Hypothalamus (tissue), 51 donors: Measurements from ENCODE around the gene NXN.
"Not testable (repeated sequence)": the region's sequence is repeated elsewhere in the genome, so short reads cannot be mapped to it uniquely, and the experiment has no call there.

Experiments
- DNase-seq, 51 donors: peaks; one replicate each; lab custom pipeline; 2025; lab: John Stamatoyannopoulos, UW

The NXN gene

GRCh38 chr17:981292-981658 is 1.7 kb upstream of the NXN start:
- DNase-seq = no peak

- peak in 42 of 51 donors; percentile 18 to 85 (median 58) for DNase-seq
Measured at GRCh38 chr17:980406-981291, 1.1 kb upstream of the NXN start.

- DNase-seq = peak in 1 of 51 donors; percentile 53
Measured at GRCh38 chr17:979212-979538, 401 bp downstream of the NXN start.

- peak in 2 of 51 donors; percentile 6 for DNase-seq
Measured at GRCh38 chr17:978103-979093, 1.2 kb downstream of the NXN start.

GRCh38 chr17:977166-977565 is 2.4 kb downstream of the NXN start:
- no peak for DNase-seq

GRCh38 chr17:976312-976711 is 3.3 kb downstream of the NXN start:
- no peak for DNase-seq

- peak in 15 of 51 donors; percentile 2 to 25 (median 11) for DNase-seq
Measured at GRCh38 chr17:975371-975915, 4.1 kb downstream of the NXN start.

GRCh38 chr17:974778-975177 is 4.8 kb downstream of the NXN start:
- DNase-seq = not testable (repeated sequence)

GRCh38 chr17:973053-973452 is 6.5 kb downstream of the NXN start:
- DNase-seq = no peak

- DNase-seq = not testable (repeated sequence)
Measured at GRCh38 chr17:971861-972260, 7.7 kb downstream of the NXN start.

GRCh38 chr17:970364-970763 is 9.2 kb downstream of the NXN start:
- no peak for DNase-seq

- DNase-seq = no peak
Measured at GRCh38 chr17:969811-970355, 9.7 kb downstream of the NXN start.

GRCh38 chr17:968812-969730 is 10.5 kb downstream of the NXN start:
- DNase-seq = no peak

- DNase-seq = no peak
Measured at GRCh38 chr17:967122-967521, 12.5 kb downstream of the NXN start.

GRCh38 chr17:965311-965989 is 14.1 kb downstream of the NXN start:
- no peak for DNase-seq

GRCh38 chr17:964876-965275 is 14.7 kb downstream of the NXN start:
- DNase-seq = no peak

GRCh38 chr17:962670-963069 is 16.9 kb downstream of the NXN start:
- no peak for DNase-seq

- DNase-seq = no peak
Measured at GRCh38 chr17:962166-962565, 17.4 kb downstream of the NXN start.

GRCh38 chr17:958712-959451 is 20.7 kb downstream of the NXN start:
- DNase-seq = no peak
